Gastrocnemius medialis (tissue), 4 donors: ENCODE data around the gene CHCHD6. TPM values are rescaled to one million over a fixed set of nuclear protein-coding genes. Genes with fewer than 3 reads are reported as not detected.

ENCODE experiments used
- ATAC-seq, 2 donors: fragments of 150-250 bp; one replicate each; pipeline ENCODE4 v1.9.1; 2016
- DNase-seq, 2 donors: peaks; one replicate each; pipeline ENCODE4 v3.0.0-alpha.2; 2019
- H3K27ac ChIP-seq, 4 donors: fragments of 200-600 bp; sonication (generic); 1 replicate in 1 of 4; 2 replicates in 3 of 4; pipeline ENCODE4 v1.5.1; 2016 to 2018; ENCODE audit warnings: mild to moderate bottlenecking in 2 of 4, moderate library complexity in 1 of 4
- H3K27me3 ChIP-seq, 3 donors: fragments of 200-600 bp; sonication (generic) in 2 of 3; 1 replicate in 1 of 3; 2 replicates in 2 of 3; pipeline versions ENCODE4 v1.5.1 to v1.6.0; 2016 to 2019; ENCODE audit warnings: mild to moderate bottlenecking in 1 of 3, moderate library complexity in 1 of 3
- H3K36me3 ChIP-seq, 2 donors: fragments of 200-600 bp; sonication (generic) in 1 of 2; one replicate each; pipeline ENCODE4 v1.5.1; 2017 to 2018
- H3K4me1 ChIP-seq, 2 donors: fragments of 200-600 bp; sonication (generic) in 1 of 2; one replicate each; pipeline ENCODE4 v1.5.1; 2016 to 2017; ENCODE audit warnings: mild to moderate bottlenecking in 2 of 2
- H3K4me3 ChIP-seq, 4 donors: fragments of 200-600 bp; sonication (generic) in 3 of 4; 1 replicate in 1 of 4; 2 replicates in 3 of 4; pipeline ENCODE4 v1.5.1; 2016 to 2019; ENCODE audit warnings: mild to moderate bottlenecking in 2 of 4
- H3K9me3 ChIP-seq, 3 donors: fragments of 200-600 bp; sonication (generic) in 2 of 3; 1 replicate in 1 of 3; 2 replicates in 2 of 3; pipeline ENCODE4 v1.5.1; 2016 to 2019
- POLR2A ChIP-seq, 2 donors: fragments of 450-650 bp; IDR thresholded peaks; one replicate each; pipeline ENCODE4 v1.6.1; 2017; ENCODE audit warnings: antibody characterized with exemption in 2 of 2, mild to moderate bottlenecking in 2 of 2, moderate library complexity in 2 of 2
- in situ Hi-C, 4 donors: fragments of 200-750 bp; cut with MboI; loops; one replicate each; pipeline versions ENCODE4 v1.15.0 to v1.8.0; 2017; ENCODE audit warnings: low sequenced_read_pairs in 4 of 4
- intact Hi-C: fragments of 100-400 bp; cut with DNase I; formaldehyde crosslinking; loops from one replicate; pipeline ENCODE4 v1.15.1; 2023; ENCODE audit warnings: low total_unique reads
- total RNA-seq, 4 donors: library from RNA; depleted of rRNA; stranded (reverse); fragments of >200 nt; gene quantifications; one replicate each; pipeline versions ENCODE4 v1.1.0 to v1.2.3, GENCODE V29; 2016
- TF ChIP-seq, protein P1 (sequence below), 5 experiments: fragments of 450-650 bp in 3 of 5; fragments of 200-600 bp in 2 of 5; sonication (generic) in 2 of 5; IDR thresholded peaks in 4 of 5; conservative IDR thresholded peaks in 1 of 5; 1 replicate in 4 of 5; 2 replicates in 1 of 5; pipeline ENCODE4 v1.5.1; 2016 to 2019; ENCODE audit warnings: antibody characterized with exemption in 5 of 5, mild to moderate bottlenecking in 3 of 5, moderate library complexity in 3 of 5

Gene CHCHD6
- total RNA-seq, 4 donors from 2014 or later = 2.7 to 4.2 (median 3.4) TPM

DNA sequence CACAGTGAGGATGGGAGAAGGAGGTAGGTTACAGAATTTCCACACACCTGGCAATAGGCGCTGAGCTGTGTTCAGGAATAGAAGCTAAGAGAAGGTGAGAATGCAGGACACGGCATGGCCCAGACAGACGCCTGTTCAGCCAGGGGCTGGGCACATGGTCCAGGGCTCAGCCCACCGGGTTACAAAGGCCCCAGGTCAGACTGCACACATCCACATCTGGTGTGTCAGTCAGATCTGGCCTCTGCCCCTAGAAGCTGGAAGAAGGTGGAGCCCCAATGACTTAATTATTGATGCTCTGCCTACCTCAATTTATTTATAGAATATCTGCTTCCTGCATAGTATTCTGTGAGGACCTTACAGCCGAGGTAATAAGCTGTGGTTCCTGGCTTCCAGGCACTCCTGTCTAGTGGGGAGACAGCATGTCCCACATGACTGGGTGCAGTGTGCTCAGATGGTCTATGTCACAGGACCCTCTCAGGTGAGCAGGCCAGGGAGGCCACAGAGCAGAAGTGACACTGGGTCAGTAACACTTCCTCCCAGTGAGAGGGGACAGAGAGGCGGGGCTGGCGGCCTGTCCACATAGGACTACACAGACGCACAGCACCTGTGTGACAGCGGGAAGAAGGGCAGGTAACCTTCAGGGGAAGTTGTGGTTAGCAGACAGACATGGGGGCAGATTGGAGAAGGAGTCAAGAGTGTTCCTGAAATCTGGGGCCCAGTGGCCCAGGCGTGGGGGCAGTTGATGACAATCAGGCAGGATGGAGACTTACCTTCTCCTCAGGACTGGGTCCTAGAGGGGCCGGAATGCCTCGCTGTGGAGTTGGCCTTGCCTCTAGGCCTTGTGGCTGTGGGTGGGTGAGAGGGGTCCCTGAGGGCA, 240.3 kb downstream of the CHCHD6 start:
- Histone ChIP-seq H3K4me3 (no peak overlapping the region), H3K27ac (no peak overlapping the region), H3K27me3 (no peaks in the 10 kb centered on the region), H3K36me3 (no peaks in the 10 kb centered on the region), H3K4me1 (peaks cover 8 to 9% of the 10 kb centered on the region in 2 donors), H3K9me3 (no peaks in the 10 kb centered on the region)
- no peak for DNase-seq
- TF ChIP-seq POLR2A (IDR thresholded peaks at IDR 0.05) = no peak
- TF ChIP-seq, protein P1, sequence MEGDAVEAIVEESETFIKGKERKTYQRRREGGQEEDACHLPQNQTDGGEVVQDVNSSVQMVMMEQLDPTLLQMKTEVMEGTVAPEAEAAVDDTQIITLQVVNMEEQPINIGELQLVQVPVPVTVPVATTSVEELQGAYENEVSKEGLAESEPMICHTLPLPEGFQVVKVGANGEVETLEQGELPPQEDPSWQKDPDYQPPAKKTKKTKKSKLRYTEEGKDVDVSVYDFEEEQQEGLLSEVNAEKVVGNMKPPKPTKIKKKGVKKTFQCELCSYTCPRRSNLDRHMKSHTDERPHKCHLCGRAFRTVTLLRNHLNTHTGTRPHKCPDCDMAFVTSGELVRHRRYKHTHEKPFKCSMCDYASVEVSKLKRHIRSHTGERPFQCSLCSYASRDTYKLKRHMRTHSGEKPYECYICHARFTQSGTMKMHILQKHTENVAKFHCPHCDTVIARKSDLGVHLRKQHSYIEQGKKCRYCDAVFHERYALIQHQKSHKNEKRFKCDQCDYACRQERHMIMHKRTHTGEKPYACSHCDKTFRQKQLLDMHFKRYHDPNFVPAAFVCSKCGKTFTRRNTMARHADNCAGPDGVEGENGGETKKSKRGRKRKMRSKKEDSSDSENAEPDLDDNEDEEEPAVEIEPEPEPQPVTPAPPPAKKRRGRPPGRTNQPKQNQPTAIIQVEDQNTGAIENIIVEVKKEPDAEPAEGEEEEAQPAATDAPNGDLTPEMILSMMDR (IDR thresholded peaks at IDR 0.05 in 4 of 5, conservative IDR thresholded peaks at IDR 0.05 in 1 of 5) = no peak
- intact Hi-C loops = no loop called here
- no peak for ATAC-seq
- in situ Hi-C loops = no loop called here

GRCh38 chr3:126945171-126945721, 241.2 kb downstream of the CHCHD6 start:
- H3K4me3 ChIP-seq = no peak overlapping the region
- no peaks in the 10 kb centered on the region for H3K27me3 ChIP-seq
- DNase-seq = no peak
- H3K27ac ChIP-seq = no peak overlapping the region
- no peak for TF ChIP-seq POLR2A (IDR thresholded peaks at IDR 0.05)
- TF ChIP-seq, protein P1 (IDR thresholded peaks at IDR 0.05 in 4 of 5, conservative IDR thresholded peaks at IDR 0.05 in 1 of 5) = no peak
- in situ Hi-C loops = no loop called here
- H3K4me1 ChIP-seq = peaks cover 9% of the 10 kb centered on the region in 2 donors
- intact Hi-C loops = no loop called here
- ATAC-seq = no peak
- H3K36me3 ChIP-seq = no peaks in the 10 kb centered on the region
- H3K9me3 ChIP-seq = no peaks in the 10 kb centered on the region

DNA sequence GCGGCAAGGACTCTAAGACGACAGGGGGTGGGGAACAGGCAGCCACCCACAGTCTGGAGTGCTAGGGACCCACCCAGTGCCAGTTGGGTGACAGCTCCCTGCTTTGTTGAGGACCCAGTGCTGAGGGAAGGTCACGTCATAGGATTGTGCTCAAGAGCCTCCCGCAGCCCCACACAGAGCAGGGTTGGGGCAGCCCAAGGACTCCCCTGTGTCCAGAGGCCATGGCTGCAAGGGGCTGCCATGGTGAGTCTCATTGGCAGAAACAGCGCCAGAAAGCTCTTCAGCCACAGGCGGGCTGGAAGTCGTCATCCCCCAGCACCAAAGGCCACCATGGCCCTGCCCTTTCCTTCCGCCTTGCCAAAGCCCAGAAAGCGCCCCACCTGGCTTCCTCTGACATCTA, 241.9 kb downstream of the CHCHD6 start:
- Histone ChIP-seq H3K4me1 (peaks cover 9% of the 10 kb centered on the region in 2 donors), H3K9me3 (no peaks in the 10 kb centered on the region), H3K27ac (no peak overlapping the region), H3K36me3 (no peaks in the 10 kb centered on the region), H3K27me3 (no peaks in the 10 kb centered on the region), H3K4me3 (no peak overlapping the region)
- ATAC-seq (no peak), DNase-seq (no peak)
- intact Hi-C loops = no loop called here
- no peak for TF ChIP-seq POLR2A (IDR thresholded peaks at IDR 0.05)
- TF ChIP-seq, protein P1 (IDR thresholded peaks at IDR 0.05 in 4 of 5, conservative IDR thresholded peaks at IDR 0.05 in 1 of 5) = no peak
- in situ Hi-C loops = no loop called here

DNA sequence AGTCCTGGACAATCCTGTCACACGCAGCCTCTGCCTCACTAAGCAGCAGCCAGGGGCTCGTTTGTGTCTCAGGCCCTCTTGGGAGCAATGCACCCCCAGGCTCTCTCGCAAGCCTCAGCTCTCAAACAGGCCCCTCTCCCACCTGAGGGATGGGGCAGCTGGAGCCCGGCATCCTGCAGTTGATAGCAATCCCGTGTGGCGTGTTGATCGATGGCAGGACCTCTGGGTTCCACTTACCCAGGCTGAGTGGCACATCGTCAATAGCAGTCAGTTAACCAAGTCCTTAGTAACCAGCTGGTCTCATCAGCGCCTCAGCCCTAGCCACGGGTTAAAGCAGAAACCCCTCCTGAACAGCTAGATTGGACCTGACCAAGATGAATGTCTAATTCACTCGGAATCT, 242.4 kb downstream of the CHCHD6 start:
- no peak for ATAC-seq
- no peaks in the 10 kb centered on the region for H3K36me3 ChIP-seq
- no peak overlapping the region for H3K4me3 ChIP-seq
- no peaks in the 10 kb centered on the region for H3K27me3 ChIP-seq
- peaks cover 9% of the 10 kb centered on the region in 2 donors for H3K4me1 ChIP-seq
- in situ Hi-C loops (no loop called here), intact Hi-C loops (no loop called here)
- TF ChIP-seq POLR2A (IDR thresholded peaks at IDR 0.05) = no peak
- TF ChIP-seq, protein P1 (IDR thresholded peaks at IDR 0.05 in 4 of 5, conservative IDR thresholded peaks at IDR 0.05 in 1 of 5) = no peak
- H3K27ac ChIP-seq = no peak overlapping the region
- DNase-seq = no peak
- H3K9me3 ChIP-seq = no peaks in the 10 kb centered on the region
